CMK (cell line): Measurements from ENCODE around the gene NOL4L.

Source experiments
- DNase-seq: peaks from one replicate; pipeline ENCODE4 v3.0.0-alpha.2; 2010; ENCODE audit warnings: low read depth

The NOL4L gene

DNA sequence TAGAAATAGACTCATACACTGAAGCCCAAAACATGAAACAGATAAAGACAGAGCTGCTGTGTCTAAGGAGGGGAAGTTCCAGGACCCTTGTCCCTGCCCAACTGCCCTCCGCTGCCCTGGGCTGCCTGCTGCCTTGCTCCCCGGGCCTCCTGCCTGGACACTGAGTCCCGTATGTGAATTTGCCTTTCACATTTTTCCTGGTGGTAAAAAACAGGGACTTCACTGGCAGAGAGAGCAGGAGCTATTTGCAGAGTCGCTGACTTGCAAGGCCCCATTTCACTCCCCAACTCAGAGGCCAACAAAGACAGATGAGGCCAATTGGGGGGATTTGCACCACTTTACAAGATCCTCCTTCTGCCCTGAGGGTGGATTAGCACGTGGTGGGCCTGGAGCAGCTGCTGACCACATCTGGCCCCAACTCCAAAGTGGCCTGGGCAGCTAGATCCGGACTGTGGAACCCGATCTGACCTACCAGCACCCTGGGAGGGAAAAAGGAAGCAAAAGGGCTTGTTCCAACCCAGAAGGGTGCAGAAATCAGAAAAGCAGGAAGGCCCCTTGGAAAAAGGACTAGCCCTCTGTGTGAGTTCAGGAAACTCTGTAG is 61.4 kb downstream of the NOL4L start:
- DNase-seq: no peak

DNA sequence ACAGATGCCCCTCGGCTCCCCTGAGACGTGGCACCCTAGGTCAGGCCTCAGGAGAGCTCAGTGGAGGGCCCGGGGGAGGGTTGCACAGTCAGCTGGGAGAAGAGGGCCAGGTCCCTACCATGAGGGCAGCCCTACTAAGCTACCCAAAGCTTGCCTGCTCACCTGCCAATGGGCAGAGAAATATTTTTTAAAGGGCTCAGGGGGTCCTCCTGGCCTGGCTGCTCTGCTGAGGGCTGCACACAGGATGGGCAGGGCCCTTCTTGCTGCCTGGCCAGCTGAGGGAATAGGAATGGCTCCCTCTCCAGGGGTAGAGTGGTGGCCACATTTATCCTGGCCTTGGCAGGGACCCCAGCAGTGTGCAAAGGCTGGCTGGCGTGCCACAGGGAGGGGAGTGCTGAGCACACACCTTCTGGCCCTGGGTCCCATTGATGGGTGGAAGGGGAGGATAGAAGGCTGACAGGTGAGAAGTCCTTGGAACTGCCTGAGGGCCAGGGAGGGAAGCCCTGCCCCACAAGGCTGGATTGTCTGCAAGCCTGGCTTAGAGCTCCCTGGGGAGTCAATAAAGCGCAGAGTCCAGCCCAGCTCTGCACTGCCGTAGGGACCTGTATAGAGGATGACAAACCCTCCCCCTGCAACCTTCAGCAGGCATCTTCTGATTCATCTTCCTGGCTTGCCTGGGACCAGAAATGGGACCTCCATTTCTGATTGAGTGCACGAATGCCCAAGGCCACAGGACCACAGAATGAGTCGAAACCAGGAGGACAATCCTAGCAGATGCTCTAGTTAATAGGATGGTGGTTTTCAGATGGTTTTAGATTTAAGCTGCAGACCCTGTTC is 62.1 kb downstream of the NOL4L start:
- DNase-seq: no peak

DNA sequence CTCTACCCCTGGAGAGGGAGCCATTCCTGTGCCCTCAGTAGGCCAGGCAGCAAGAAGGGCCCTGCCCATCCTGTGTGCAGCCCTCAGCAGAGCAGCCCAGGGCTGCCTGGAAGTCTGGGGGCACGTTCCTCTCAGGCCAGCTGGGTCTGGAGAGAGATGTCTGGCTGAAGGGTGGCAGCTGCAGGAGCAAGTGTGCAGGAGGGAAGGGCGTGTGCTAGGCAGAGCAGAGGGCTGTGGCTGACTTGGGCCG is 62.7 kb downstream of the NOL4L start:
- DNase-seq: no peak

DNA sequence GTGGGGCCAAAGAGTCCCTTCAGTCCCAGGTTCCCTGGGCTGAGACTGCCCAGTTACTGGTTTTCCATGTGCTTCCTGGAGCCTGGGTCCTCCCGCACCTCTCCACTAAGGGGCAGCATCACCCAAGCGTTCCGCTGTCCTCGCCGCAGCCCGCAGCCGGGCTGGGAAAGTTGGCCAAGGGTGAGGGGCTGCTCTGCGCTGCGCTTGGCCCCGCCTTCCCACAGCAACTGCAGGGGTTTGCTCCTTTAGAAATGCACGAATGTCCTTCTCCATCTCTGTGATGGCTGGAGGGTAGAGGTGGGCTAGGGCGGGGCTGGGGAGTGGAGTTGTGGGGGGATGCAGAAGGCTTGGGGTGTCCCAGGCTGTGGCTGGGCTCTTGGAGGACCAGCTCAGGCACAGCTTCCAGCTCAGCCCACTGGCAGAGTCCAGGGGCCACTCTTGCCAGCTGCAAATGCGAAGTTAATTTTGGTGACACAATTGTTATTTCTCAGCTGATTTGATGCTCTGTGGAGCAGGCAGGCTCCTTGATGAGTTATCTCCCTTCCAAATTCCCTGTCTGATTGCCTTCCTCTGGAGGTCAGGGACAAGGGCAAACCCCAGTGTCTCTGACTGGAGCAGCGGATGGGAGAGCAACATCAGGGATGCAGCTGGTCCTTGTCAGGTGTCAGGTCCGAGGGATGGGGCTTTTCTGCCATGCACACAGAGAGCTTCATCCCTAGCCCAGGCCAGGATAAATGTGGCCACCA is 63.2 kb downstream of the NOL4L start:
- no peak for DNase-seq

DNA sequence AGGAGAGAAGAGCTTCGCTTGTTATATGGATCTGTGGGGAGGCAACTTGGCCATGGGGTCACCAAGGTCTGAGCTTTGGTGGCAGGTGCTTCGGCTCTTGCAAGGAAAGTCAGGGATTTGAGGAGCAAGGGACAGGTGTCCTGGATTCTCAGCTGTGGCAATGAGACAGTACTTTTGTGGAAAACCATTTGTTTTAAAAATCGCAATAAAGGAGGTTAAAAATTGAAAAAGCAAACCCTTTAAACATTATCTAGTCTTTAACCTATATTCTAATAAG is 64.3 kb downstream of the NOL4L start:
- DNase-seq: no peak

DNA sequence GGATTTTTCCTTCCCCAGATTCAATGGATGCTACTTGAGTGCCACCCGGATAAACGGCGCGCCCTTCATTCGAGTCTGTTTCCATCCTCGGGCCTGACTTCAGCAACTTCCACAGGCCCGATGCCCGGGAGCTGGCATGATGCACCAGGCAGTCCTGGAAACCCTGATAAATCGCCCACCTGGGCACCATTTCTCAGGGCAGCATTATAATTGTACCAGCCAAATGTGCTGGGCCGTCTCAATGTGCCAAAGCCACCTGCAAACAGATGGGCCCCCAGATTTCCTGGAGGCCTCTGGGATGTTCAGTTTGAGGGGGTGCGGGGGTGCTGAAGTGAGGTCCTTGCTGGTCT is 65.8 kb downstream of the NOL4L start:
- no peak for DNase-seq

DNA sequence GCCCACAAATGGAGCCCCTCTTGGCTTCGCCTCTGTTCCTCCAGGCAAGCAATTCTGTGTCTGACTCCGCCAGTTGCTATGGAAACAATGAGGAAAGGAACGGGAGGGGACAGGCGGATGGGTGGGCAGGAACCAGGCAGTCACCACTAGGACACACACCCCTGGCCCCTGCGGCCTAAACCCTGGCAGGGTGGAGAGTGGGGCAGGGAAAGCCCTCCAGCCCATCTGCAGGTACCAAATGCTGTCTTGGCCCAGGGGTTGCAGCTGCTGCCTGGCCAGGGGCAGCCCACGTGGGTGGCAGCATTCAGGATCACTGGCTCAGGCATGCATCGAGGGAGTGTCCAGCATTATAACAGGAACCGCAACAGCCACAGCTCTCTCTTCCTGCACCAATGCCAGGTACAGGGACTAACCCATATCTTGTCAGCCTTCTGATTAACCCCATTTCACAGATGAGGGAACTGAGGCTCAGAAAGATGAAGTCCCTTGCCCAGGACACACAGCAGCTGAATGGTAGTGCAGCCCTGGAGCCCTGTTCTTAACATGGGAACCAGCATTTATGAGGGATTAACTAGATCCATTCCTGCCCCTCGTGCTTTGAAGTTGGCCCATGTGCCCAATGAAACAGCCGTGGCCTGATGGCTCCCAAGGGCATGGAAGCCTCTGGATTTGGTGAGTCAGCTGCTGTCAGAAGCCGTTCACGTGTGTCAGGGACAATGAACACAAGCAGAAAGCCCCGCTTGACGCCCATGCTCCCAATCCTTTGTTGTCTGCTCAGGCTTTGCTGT is 66.3 kb downstream of the NOL4L start:
- DNase-seq: no peak

DNA sequence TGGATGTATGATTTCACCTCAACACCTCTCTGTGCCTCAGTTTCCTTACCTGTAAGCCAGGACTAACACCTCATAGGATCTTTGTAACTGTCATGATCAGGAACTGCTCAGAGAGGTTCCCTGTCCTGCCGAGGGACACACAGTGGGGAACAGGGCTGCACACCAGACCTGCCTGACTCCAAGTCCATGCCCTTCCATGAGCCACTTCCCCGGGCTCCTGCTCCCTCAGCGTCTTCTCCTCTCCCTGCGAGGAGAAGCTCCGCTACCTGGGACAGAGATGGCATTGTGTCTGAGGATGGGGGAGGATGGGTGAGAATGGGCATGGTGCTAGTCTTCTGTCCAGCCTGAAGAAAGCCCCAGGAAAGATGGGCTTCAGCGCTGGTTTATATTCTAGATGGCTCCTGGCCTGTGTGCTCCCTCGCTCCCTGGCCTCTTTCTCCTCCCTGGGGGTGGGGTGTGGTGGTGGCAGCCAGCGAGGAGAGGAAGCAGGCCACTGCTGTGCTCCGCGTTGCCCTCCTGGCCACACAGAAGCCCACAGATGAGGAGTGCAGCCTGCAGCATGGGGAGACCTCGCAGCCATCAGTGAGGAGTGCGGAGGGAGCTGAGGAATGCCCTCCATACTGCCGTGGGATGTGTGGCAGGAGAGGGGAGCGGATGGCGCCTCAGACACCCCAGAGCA is 67.1 kb downstream of the NOL4L start:
- DNase-seq: no peak

DNA sequence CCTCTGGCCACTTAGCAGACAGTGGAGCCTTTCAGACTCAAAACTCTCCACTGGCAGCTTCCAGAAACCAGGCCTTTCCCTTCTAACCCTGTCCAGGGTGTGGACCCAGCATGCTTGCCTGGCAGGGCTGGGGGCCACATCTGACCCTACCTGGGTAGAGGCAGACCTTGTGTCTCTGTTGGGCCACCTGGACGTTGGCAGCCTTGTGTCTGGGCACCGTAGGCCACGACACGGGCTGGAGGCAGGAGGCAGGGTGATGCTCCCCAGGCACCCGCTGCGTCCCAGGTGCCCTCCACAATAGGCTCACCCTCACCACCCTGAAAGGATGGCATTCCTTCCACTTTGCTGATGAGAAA is 67.6 kb downstream of the NOL4L start:
- no peak for DNase-seq

DNA sequence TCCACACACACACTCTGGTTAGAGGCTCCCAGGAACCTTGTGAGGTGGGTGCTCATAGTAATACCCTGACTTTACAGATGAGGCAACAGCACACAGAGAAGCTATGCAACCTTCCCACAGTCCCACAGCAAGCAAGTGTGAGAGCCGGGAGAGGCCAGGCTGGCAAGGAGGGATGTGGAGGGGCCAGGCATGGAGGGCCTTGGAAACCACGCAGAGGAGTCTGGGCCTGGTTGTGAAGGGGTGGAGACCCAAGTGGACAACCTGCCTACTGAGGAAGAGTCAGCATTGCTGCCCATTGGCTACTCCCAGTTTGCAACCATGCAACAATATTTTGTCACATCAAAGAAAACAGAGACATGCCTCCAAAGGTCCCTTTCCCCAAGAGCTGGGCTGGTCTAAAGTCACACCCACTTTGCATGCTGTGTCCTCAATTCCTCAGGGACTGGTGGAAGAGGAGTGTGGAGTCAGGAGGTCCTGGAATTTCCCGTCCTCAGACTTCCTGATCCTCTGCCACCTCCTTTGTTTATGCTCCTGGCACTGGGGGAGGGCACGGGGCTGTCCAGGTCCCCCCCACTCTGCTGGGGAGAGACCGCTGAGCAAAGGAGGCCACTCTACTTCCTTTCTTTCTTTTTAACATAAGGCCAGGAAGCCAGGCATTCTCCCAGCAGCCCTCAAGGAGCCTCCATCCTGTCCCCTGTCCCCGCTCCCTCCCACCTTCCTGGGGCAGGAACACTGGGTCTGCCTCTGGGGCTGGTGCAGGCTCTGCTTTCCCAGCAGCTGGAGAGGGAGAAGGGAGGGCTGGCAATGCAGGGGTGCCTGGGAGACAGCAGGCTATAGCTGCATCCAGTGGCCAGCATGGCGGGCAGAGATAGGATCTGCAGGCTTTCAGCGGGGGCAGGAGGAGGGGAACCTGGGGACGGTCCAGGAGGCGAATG is 68.3 kb downstream of the NOL4L start:
- no peak for DNase-seq

DNA sequence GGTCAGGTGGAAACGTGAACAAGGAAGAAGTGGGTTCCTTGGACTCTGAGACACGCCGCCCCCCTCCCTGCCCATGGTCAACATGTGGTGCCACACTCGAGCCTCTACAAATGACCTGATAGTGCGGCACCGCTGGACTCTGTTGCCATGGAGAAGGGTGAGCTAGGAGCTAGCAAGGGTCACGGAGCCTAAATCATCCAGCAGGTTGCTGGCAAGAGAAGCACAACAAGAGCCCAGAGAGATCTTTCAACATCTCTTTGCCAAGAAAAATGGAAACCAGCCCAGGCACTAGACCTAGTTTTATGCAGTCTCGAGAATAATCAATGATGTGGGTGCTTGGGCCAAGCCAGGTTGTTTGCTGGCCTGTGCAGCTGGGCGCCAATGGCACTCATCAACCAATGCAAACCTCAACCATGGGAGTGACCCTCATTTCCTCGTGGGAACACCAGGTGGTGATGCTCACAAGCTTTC is 69.5 kb downstream of the NOL4L start:
- no peak for DNase-seq

DNA sequence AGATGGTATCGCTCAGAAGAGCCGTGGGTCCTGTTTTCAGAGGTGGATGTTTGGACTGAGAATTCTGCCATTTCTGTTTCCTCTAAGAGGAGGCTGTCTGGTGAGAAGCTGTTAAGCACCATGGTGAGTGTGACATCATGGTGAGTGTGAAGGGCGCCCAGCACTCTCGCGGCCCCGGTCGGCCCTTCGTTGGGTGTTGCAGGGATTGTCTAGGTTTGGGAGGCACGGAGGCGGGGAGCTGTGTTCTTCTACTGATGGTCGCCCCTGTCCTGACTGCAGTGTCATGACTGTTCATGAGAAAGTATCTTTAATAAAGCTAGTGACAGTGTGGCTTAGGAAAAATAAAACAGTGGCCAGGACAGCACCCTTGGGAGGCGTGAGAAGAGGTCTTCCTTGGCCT is 70.4 kb downstream of the NOL4L start:
- DNase-seq: no peak

DNA sequence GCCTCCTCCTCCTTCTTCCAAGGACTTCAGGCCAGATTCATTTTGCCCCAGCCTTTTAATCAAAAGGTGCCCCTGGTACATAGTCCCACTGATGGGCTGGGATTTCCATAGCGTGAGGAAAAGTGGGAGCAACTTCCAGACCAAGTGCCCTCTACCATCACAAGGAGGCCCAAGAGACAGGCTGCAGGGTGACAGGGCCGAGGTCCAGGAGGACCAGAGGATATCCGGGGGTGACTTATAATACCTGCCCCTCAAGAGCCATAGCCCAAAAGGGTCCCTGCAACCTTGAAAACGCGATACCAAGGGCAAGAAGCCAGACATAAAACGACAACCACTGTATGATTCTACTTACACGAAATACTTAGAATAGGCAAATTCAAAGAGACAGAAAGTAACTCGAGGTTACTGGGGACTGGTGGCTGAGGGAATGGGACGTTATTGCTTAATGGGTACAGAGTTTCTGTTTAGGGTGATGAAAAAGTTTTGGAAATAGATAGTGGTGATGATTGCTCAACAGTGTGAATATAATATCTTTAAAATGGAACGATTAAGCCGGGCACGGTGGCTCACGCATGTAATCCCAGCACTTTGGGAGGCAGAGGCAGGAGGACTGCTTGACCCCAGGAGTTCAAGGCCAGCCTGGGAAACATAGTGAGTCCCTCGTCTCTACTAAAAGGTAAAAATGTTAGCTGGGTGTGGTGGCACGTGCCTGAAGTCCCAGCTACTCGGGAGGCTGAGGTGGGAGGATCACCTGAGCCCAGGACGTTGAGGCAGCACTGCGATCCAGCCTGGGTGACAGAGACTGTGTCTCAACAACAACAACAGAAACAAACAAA is 71.9 kb downstream of the NOL4L start:
- no peak for DNase-seq

DNA sequence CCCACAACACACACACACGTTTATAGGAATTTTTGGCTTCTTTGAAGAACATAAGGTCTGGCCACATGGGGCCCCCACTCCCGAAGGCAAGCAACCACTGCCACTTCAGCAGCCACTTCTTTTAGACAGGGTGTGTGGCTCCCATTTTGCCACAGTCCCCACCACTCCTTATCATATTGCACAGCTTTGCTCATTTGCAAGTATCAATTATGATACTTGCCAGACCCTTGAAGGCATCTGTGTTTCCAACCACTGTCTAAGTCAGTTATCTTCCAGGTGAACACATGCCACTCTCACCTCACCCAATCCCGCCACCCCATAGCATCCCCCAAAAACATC is 73.1 kb downstream of the NOL4L start:
- no peak for DNase-seq

DNA sequence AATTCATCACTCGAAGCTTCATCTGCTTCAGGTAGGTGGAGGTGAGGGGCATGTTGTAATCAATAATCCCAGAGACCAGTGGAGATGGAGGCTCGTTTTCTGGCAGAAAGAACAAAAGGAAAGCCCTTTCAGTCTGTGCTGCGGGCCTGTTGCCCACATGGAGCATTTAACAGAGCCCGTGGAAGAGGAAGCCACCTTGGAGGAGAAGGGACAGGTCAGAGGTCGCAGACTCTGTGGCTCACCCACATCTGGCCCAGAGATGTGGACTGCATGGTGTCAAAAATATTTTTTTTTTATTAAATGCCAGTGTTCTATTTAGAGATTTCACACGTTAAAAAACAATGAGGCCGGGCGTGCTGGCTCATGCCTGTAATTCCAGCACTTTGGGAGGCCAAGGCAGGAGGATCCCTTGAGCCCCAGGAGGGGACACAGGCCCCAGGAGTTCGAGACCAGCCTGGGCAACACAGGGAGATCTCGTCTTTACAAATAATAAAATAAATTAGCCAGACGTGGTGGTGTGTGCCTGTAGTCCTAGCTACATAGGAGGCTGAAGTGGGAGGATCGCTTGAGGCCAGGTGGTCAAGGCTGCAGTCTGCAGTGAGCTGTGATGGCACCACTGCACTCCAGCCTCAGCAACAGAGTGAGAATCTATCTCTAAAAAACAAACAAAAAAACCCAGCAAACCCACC is 73.6 kb downstream of the NOL4L start:
- no peak for DNase-seq

DNA sequence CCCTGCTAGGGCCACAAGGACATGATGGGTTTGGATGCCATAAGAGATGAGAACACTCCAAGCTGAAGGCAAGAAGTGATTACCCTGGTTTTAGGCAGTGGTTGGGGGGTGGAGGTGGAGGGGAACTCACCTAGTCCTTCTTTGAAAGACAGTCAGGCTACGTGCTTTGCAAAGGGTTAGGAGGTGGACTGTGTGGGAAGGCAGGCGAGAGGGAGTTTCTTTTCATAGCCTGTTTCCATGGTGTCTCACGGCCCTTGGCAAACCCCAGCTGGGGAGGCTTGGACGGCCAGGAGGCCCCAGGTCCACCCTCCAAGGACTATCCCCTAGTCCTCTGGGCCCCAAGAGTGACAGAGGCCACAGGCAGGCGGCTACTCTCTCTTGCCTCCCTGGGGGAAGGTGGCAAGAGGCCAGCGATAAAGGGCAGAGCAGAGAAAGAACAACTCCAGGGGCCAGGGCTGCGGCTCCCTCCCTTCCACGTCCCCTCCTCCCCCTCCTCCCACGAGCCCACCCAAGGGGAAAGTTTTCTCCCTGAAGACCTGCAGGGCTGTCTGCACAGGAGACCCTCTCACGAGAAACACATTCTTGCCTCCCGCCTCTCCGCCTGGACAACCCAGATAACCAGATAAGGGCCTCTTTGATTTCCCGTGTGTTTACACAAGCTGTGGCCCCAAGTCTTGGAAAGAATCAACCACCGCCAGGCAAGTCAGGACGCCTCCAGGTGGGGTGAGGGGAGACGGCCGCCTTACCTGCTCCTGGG is 74.4 kb downstream of the NOL4L start:
- DNase-seq: no peak

DNA sequence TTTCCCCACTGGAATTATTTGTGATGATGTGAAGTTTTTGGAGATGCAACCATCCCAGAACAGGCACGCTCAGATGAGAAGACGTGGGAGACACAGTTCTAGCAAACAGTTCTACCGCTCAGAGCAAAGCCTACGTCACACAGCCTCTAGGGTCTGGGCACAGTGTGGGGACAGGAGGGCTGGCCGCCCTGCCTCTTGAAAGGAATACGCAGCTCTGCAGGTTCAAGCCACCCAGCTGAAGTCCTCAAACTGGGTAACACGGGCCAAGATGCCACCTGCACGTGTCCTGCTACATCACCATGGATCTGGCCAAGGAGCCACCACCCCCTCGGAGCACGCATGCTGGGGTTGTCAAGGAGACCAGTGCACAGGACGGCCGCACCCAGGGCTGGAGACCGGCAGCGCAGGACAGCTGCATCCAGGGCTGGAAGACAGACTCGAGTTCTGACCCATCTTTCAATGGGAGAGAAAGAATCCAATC is 75.0 kb downstream of the NOL4L start:
- no peak for DNase-seq

DNA sequence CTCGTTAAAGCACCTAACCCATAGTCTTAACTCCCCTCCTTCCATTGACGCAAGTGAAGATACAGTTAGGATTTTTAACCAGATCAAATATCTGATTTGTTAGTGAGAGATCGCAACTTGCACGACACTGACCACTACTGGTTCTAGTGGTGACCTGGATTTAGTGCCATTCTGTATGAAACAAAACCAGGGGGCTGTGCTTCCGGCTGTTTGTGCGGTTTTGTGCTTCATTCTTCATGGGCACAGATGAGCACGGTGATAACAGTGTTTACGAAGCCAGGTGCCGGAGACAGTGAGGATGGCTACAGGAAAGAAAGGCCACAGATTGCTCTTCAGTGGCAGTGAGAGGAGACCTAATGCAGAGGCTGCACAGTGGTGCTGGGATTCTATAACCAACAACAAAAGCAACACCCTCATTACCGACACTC is 75.5 kb downstream of the NOL4L start:
- no peak for DNase-seq

DNA sequence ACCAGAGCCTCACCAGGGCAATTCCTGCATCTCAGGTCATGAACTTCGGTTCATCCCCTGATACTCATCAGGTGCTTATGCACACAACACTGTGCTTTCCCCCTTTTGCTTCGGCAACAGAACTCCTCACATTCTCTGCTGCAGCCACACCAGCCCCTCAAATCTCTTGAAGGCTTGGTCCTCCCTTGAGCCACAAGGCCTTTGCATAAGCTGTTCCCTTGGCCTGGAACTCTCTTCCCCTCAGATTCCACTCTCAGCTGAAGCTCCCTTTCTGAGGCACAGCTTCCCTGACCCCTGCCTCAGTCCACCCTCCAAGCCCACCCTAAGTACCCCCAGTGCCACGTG is 76.4 kb downstream of the NOL4L start:
- DNase-seq: no peak
